Osteocyte (in vitro differentiated cells): Measurements from ENCODE around the gene SBF2. TPM values are rescaled to one million over a fixed set of nuclear protein-coding genes. Genes with fewer than 3 reads are reported as not detected.
"Not testable (repeated sequence)": the region's sequence is repeated elsewhere in the genome, so short reads cannot be mapped to it uniquely, and the experiment has no call there.

Source experiments
- DNase-seq: peaks from one replicate; pipeline ENCODE4 v3.0.0; 2021; ENCODE audit warnings: mixed read lengths; ENCODE audit not compliant: unreplicated experiment; ENCODE audit errors: extremely low spot score
- H3K27ac Mint-ChIP-seq: one replicate; pipeline ENCODE4 v1.8.0; 2021; ENCODE audit warnings: mild to moderate bottlenecking, mixed read lengths; ENCODE audit not compliant: unreplicated experiment
- H3K27me3 Mint-ChIP-seq: one replicate; pipeline ENCODE4 v1.8.0; 2021; ENCODE audit warnings: mixed read lengths; ENCODE audit not compliant: unreplicated experiment
- H3K36me3 Mint-ChIP-seq: one replicate; pipeline ENCODE4 v1.8.0; 2021; ENCODE audit warnings: mixed read lengths; ENCODE audit not compliant: unreplicated experiment
- H3K4me1 Mint-ChIP-seq: one replicate; pipeline ENCODE4 v1.8.0; 2021; ENCODE audit warnings: mixed read lengths; ENCODE audit not compliant: unreplicated experiment
- H3K4me3 Mint-ChIP-seq: one replicate; pipeline ENCODE4 v1.8.0; 2021; ENCODE audit warnings: mild to moderate bottlenecking, moderate library complexity, mixed read lengths; ENCODE audit not compliant: unreplicated experiment
- H3K9me3 Mint-ChIP-seq: one replicate; pipeline ENCODE4 v1.8.0; 2021; ENCODE audit warnings: mixed read lengths; ENCODE audit not compliant: unreplicated experiment
- CTCF ChIP-seq: fragments of 200-600 bp; sonication (generic); IDR thresholded peaks from 2 replicates; pipeline ENCODE4 v1.5.0; 2021; ENCODE audit warnings: antibody characterized with exemption, mild to moderate bottlenecking, moderate library complexity
- total RNA-seq: library from RNA; stranded (reverse); gene quantifications from 2 replicates; pipeline ENCODE4 v1.2.1, GENCODE V29; 2021

The SBF2 gene
- total RNA-seq, 1 donor from 2014 or later: 65.2 TPM

- no peak overlapping the region for H3K4me3 Mint-ChIP-seq
- peaks cover 14% of the 10 kb centered on the region for H3K36me3 Mint-ChIP-seq
- DNase-seq: no peak
- H3K9me3 Mint-ChIP-seq: peaks cover 9% of the 10 kb centered on the region
- peaks cover 38% of the 10 kb centered on the region for H3K4me1 Mint-ChIP-seq
- no peaks in the 10 kb centered on the region for H3K27me3 Mint-ChIP-seq
- no peak overlapping the region for H3K27ac Mint-ChIP-seq
- TF ChIP-seq CTCF: no peak
Measured at GRCh38 chr11:10247011-10247410, 47.0 kb downstream of the SBF2 start.

DNA sequence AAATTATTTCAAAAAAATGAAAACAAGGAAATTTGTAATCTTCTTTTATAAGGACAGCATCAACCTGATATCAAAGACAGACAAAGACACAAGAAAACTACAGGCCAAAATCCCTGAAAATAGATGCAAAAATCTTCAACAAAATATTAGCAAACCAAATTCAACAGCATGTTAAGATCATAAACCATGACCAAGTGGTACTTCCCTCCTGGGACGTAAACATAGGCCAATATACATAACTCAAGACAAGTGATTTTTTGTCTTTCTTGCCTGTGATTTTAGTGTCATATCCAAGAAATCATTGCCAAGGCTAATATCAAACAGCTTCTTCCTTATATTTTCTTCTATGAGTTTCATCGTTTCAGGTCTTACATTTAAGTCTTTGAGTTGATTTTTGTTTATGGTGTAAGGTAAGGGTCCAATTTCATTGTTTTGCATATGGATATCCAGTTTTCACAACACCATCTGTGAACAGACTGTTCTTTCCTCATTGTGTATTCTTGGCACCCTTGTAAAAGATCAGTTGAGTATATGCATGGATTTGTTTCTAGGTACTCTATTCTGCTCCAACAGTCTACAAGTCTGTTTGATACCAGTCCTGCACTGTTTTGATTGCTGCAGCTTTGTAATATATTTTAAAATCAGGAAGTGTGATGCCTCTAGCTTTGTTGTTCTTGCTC lies 50.0 kb downstream of the SBF2 start:
- Mint-ChIP-seq H3K4me3 (no peak overlapping the region), H3K27me3 (no peaks in the 10 kb centered on the region), H3K36me3 (peaks cover 17% of the 10 kb centered on the region), H3K4me1 (peaks cover 39% of the 10 kb centered on the region), H3K27ac (no peak overlapping the region), H3K9me3 (peaks cover 9% of the 10 kb centered on the region)
- no peak for TF ChIP-seq CTCF
- DNase-seq: no peak

- no peaks in the 10 kb centered on the region for H3K27me3 Mint-ChIP-seq
- H3K4me1 Mint-ChIP-seq: peaks cover 12% of the 10 kb centered on the region
- no peak overlapping the region for H3K4me3 Mint-ChIP-seq
- H3K9me3 Mint-ChIP-seq: no peaks in the 10 kb centered on the region
- peaks cover 8% of the 10 kb centered on the region for H3K36me3 Mint-ChIP-seq
- H3K27ac Mint-ChIP-seq: peak overlapping the region; percentile 42
- no peak for DNase-seq
- no peak for TF ChIP-seq CTCF
Measured at GRCh38 chr11:10236840-10237239, 57.2 kb downstream of the SBF2 start.

DNA sequence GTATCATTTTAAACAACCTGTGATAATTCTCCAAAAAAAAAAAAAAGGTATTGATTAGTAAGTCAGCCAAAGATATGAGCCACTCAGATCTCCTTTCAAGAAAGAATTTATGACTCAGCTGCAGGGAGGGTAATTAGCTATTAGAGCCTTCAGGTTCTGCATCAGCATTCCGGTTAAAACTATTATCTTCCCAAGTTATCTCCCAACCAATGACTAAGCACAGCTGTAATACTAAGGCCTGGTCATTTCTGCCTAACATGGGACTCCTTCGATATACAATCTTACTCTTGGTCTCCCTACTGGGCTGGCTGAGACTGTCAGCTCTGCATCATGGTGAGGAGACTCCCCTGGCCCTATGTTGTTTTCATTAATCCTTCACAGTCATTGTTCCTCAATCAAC lies 60.4 kb downstream of the SBF2 start:
- Mint-ChIP-seq H3K36me3 (peaks cover 15% of the 10 kb centered on the region), H3K4me1 (peaks cover 6% of the 10 kb centered on the region), H3K27me3 (no peaks in the 10 kb centered on the region), H3K27ac (no peak overlapping the region), H3K4me3 (no peak overlapping the region), H3K9me3 (no peaks in the 10 kb centered on the region)
- DNase-seq: no peak
- no peak for TF ChIP-seq CTCF

DNA sequence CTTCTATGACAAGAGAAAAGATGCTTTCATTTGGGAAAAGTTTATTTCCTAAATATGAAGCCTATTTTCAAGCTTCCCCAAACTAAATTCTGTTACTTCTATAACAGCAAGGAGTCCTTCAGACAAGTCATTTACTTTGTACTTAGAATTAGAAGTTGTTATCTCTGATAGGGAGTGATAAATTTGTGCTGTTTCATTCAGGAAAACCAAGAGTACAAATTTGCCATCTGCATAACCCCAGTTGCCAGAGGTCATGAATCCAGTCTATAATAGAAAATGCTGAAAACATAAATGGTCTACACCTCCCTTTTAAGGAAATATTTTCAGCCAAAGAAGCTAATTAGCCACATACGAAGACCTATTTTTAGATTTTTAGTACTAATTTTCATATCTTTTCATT lies 61.3 kb downstream of the SBF2 start:
- Mint-ChIP-seq H3K4me1 (peaks cover 6% of the 10 kb centered on the region), H3K27me3 (no peaks in the 10 kb centered on the region), H3K27ac (no peak overlapping the region), H3K9me3 (no peaks in the 10 kb centered on the region), H3K4me3 (no peak overlapping the region), H3K36me3 (peaks cover 15% of the 10 kb centered on the region)
- no peak for DNase-seq
- TF ChIP-seq CTCF: no peak

DNA sequence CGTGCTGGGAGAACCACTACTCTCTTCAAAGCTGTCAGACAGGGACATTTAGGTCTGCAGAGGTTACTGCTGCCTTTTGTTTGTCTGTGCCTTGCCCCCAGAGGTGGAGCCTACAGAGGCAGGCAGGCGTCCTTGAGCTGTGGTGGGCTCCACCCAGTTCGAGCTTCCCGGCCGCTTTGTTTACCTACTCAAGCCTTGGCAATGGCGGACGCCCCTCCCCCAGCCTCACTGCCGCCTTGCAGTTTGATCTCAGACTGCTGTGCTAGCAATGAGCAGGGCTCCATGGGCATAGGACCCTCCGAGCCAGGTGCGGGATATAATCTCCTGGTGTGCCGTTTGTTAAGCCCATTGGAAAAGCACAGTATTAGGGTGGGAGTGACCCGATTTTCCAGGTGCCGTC lies 62.2 kb downstream of the SBF2 start:
- H3K9me3 Mint-ChIP-seq: not testable (repeated sequence)

More for the DNA sequence above, 62.2 kb downstream of the SBF2 start:
- not testable (repeated sequence) for H3K27me3 Mint-ChIP-seq, DNase-seq, H3K27ac Mint-ChIP-seq, H3K4me3 Mint-ChIP-seq, H3K4me1 Mint-ChIP-seq
- H3K36me3 Mint-ChIP-seq: peaks cover 15% of the 10 kb centered on the region
